Nephron progenitor cell (in vitro differentiated cells): Measurements from ENCODE around the gene RUNX2.

Experiments
- DNase-seq: peaks from one replicate; pipeline ENCODE4 v3.0.0; 2021
- H3K27ac Mint-ChIP-seq: 2 replicates; pipeline ENCODE4 v1.8.0; 2021; ENCODE audit warnings: mild to moderate bottlenecking, moderate library complexity, mixed read lengths
- H3K27me3 Mint-ChIP-seq: 2 replicates; pipeline ENCODE4 v1.8.0; 2021; ENCODE audit warnings: mild to moderate bottlenecking, low read depth, mixed read lengths; ENCODE audit not compliant: poor library complexity
- H3K36me3 Mint-ChIP-seq: 2 replicates; pipeline ENCODE4 v1.8.0; 2021; ENCODE audit warnings: low read depth, mixed read lengths
- H3K4me1 Mint-ChIP-seq: 2 replicates; pipeline ENCODE4 v1.8.0; 2021; ENCODE audit warnings: mixed read lengths
- H3K4me3 Mint-ChIP-seq: 2 replicates; pipeline ENCODE4 v1.8.0; 2021; ENCODE audit warnings: mild to moderate bottlenecking, moderate library complexity, mixed read lengths
- H3K9me3 Mint-ChIP-seq: 2 replicates; pipeline ENCODE4 v1.8.0; 2021; ENCODE audit warnings: mild to moderate bottlenecking, moderate library complexity, mixed read lengths
- TF ChIP-seq, protein P1 (sequence below): fragments of 200-600 bp; sonication (generic); IDR thresholded peaks from 2 replicates; pipeline ENCODE4 v1.5.0; 2021; ENCODE audit warnings: antibody characterized with exemption

RUNX2 gene

DNA sequence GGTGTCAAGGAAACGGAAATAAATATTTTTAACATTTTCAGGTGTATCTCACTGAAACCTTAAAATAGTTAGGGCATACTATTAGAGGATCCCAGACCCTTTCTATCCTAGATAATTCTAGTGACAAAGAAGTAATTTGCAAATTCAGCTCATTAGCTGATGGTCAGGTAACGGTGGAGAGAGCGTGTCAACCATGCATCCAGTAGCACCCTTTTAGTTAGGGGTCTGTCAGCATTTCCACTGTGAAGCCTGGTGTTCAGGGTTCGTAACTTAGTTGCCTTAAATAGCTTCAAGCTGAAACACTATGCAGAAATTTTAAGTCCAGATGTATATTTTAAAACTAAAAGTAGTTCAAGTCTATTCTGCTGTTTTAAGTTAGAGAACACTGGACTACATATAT is 98.1 kb downstream of the RUNX2 start:
- H3K4me3 Mint-ChIP-seq, result no peak overlapping the region
- no peak for DNase-seq
- no peaks in the 10 kb centered on the region for H3K9me3 Mint-ChIP-seq
- no peaks in the 10 kb centered on the region for H3K36me3 Mint-ChIP-seq
- H3K4me1 Mint-ChIP-seq, result peaks cover 14% of the 10 kb centered on the region
- TF ChIP-seq, protein P1, sequence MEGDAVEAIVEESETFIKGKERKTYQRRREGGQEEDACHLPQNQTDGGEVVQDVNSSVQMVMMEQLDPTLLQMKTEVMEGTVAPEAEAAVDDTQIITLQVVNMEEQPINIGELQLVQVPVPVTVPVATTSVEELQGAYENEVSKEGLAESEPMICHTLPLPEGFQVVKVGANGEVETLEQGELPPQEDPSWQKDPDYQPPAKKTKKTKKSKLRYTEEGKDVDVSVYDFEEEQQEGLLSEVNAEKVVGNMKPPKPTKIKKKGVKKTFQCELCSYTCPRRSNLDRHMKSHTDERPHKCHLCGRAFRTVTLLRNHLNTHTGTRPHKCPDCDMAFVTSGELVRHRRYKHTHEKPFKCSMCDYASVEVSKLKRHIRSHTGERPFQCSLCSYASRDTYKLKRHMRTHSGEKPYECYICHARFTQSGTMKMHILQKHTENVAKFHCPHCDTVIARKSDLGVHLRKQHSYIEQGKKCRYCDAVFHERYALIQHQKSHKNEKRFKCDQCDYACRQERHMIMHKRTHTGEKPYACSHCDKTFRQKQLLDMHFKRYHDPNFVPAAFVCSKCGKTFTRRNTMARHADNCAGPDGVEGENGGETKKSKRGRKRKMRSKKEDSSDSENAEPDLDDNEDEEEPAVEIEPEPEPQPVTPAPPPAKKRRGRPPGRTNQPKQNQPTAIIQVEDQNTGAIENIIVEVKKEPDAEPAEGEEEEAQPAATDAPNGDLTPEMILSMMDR, result no peak
- H3K27ac Mint-ChIP-seq, result no peak overlapping the region
- peaks cover 63% of the 10 kb centered on the region for H3K27me3 Mint-ChIP-seq

DNA sequence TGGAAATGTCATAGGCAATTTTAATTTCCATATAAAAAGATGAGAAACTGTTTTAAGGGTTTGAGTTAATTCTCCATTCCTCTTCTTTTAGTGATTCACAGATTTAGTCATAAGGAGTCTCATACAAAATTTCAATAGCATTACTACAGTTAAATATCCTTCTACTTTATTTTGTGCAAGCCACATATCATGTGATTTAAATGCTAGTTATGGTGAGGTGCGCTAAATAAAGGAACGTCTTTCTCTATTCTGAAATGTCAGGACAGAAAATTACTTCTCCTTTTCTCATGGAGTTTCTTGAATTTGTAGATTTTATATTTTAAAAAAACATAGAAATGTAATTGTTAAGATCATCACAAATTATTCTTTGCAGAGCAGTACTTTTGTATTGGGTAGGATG is 99.6 kb downstream of the RUNX2 start:
- TF ChIP-seq, protein P1, result no peak
- Mint-ChIP-seq H3K4me1 (peaks cover 9% of the 10 kb centered on the region), H3K27me3 (peaks cover 52% of the 10 kb centered on the region), H3K9me3 (no peaks in the 10 kb centered on the region), H3K36me3 (peaks cover 5% of the 10 kb centered on the region), H3K4me3 (no peak overlapping the region), H3K27ac (no peak overlapping the region)
- DNase-seq, result no peak

DNA sequence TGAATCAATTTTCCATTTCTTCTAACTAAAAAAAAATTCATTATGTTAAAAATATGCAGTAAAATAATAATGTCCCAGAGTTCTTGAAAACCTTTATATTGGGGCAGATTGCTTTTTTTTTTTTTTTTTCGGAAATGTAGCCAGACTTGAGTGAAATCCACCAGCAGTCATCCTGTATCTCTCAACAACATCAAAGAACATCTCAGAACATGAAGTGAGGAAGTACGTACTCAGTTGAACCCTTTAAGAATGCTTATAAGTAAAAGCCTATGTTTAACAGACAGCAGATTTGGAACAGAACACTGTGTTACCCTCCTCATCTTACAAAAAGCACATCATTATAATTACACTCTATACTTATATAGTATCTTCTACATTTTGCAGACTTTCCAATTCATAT is 100.6 kb downstream of the RUNX2 start:
- H3K27me3 Mint-ChIP-seq, result peaks cover 42% of the 10 kb centered on the region
- TF ChIP-seq, protein P1, result no peak
- H3K9me3 Mint-ChIP-seq, result no peaks in the 10 kb centered on the region
- no peak overlapping the region for H3K27ac Mint-ChIP-seq
- H3K4me3 Mint-ChIP-seq, result no peak overlapping the region
- H3K36me3 Mint-ChIP-seq, result peaks cover 5% of the 10 kb centered on the region
- no peak for DNase-seq
- peaks cover 12% of the 10 kb centered on the region for H3K4me1 Mint-ChIP-seq

DNA sequence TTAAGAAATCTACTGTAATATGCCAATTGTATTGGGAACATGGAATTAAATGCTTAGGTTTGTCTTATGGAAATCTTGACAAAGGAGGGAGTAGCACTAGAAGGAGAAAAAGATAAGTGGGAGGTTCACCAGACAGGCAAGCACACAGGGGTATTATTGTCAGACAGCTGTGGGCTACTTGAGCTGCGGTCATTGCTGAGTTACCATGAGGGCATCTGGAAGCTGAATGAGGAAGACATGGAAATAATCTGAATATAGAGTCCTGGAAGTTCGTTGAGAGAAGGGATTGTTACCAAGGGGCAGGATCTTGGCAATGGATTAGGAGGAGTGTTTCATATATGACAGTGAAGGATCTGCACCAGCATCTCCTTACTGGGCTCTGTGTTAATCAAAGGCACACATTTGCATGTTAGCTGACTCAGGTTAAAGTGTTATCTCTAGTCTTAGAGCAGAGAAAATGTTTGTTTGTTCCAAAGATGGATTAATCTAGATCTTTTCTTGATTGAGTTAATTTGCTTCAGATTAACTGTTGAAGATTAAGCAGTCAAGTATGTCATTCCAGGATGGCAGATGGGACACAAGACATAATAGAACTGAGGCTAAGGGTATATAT is 102.6 kb downstream of the RUNX2 start:
- no peak overlapping the region for H3K4me3 Mint-ChIP-seq
- H3K4me1 Mint-ChIP-seq, result peaks cover 9% of the 10 kb centered on the region
- no peak for DNase-seq
- H3K27me3 Mint-ChIP-seq, result peaks cover 22% of the 10 kb centered on the region
- H3K27ac Mint-ChIP-seq, result no peak overlapping the region
- TF ChIP-seq, protein P1, result no peak
- H3K9me3 Mint-ChIP-seq, result no peaks in the 10 kb centered on the region
- peaks cover 5% of the 10 kb centered on the region for H3K36me3 Mint-ChIP-seq

DNA sequence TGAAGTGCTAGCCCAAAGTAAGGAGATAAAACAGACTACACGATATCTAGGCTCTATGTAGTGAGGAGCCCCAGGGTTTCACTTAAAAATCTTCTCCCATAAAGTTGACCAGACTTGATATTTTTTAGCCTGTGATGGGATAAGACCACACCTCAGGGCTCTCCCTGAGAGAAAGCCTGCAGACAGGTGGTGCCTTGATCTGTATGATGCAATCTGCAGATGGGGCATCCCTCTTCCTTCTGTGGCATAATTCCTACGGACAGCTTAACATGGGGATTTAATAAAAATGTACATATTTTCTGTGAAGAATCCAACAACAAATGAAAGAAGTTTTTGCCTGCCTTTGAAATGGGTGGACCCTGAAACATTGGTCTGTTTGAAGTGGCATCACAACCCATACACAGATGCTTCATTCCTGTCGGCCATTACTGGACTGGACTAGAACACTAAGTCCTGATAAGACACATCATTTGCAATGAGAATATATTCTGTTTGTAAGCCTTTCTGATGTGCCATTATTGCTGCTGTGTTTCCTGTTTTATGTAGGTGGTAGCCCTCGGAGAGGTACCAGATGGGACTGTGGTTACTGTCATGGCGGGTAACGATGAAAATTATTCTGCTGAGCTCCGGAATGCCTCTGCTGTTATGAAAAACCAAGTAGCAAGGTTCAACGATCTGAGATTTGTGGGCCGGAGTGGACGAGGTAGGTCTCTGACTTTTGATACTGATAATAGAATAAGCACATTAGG is 103.4 kb downstream of the RUNX2 start:
- TF ChIP-seq, protein P1, result no peak
- H3K27ac Mint-ChIP-seq, result no peak overlapping the region
- peaks cover 14% of the 10 kb centered on the region for H3K27me3 Mint-ChIP-seq
- DNase-seq, result no peak
- no peaks in the 10 kb centered on the region for H3K9me3 Mint-ChIP-seq
- peaks cover 13% of the 10 kb centered on the region for H3K4me1 Mint-ChIP-seq
- H3K4me3 Mint-ChIP-seq, result no peak overlapping the region
- peaks cover 5% of the 10 kb centered on the region for H3K36me3 Mint-ChIP-seq

DNA sequence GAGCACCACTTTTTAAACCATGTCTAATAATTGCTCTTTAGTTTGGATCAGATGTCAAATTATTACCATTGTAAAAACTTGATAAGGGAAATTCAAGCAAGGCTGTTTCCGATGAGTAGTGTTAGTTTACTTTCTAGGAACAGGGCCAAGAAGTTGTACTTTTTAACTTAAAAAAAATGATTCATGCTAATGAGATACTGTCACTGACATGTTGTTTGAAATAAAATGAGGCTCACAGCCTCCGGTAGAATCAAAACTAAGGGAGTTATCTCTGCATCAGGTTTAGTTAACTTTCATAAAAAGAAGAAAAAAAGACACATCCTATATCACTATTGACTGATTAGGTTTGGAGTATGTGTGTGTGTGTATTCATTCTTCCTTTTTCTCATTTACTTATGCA is 104.8 kb downstream of the RUNX2 start:
- Mint-ChIP-seq H3K9me3 (no peaks in the 10 kb centered on the region), H3K4me1 (peaks cover 27% of the 10 kb centered on the region)

More for the DNA sequence above, 104.8 kb downstream of the RUNX2 start:
- no peak overlapping the region for H3K27ac Mint-ChIP-seq
- H3K4me3 Mint-ChIP-seq, result no peak overlapping the region
- H3K27me3 Mint-ChIP-seq, result peaks cover 13% of the 10 kb centered on the region
- DNase-seq, result no peak
- TF ChIP-seq, protein P1, result no peak
- H3K36me3 Mint-ChIP-seq, result peaks cover 5% of the 10 kb centered on the region
